GM12878 (cell line): ENCODE results near the gene GEMIN5. TPM values are rescaled to one million over a fixed set of nuclear protein-coding genes. Genes with fewer than 3 reads are reported as not detected.

Experiments used
- ATAC-seq: fragments of 200-7000 bp; cut with Tn5 transposase; 3 replicates; pipeline ENCODE4 v1.9.1; 2020; ENCODE audit warnings: mild to moderate bottlenecking, moderate library complexity
- BruUV-seq: library from RNA; stranded (reverse); fragments of 400-500 nt; replicated peaks from 2 replicates; lab custom pipeline; 2021; lab: Mats Ljungman, UMichigan
- CTCF ChIA-PET: fragments of 300-600 bp; sonication (Branson Sonifier 250); formaldehyde crosslinking; extraction: SDS; loops from one replicate; lab custom pipeline; 2021; ENCODE audit warnings: inconsistent platforms; lab: Yijun Ruan, JAX
- POLR2A ChIA-PET: fragments of 350-600 bp; formaldehyde crosslinking; extraction: SDS; loops from one replicate; lab custom pipeline; 2021; ENCODE audit warnings: inconsistent platforms; lab: Charles Lee
- RAD21 ChIA-PET: fragments of 300-600 bp; sonication (Branson Sonifier 250); formaldehyde crosslinking; loops from one replicate; lab custom pipeline; 2023; ENCODE audit warnings: antibody characterized with exemption; ENCODE audit not compliant: unreplicated experiment; lab: Charles Lee
- SMC1A ChIA-PET: fragments of 300-600 bp; sonication (Branson Sonifier 250); formaldehyde crosslinking; loops from one replicate; lab custom pipeline; 2023; ENCODE audit not compliant: unreplicated experiment, uncharacterized antibody; lab: Charles Lee
- DNase-seq: peaks from one replicate; pipeline ENCODE4 v3.0.0-alpha.2; 2011; ENCODE audit warnings: low read depth, low spot score
- FAIRE-seq: peaks from 3 replicates; lab custom pipeline; 2011; peaks lifted over from hg19 to GRCh38; lab: Jason Lieb, UNC
- H2AFZ ChIP-seq: 2 replicates; pipeline ENCODE4 v1.6.0; 2011; ENCODE audit warnings: low read depth, low read length, control low read depth; ENCODE audit not compliant: control insufficient read depth
- H3K27ac ChIP-seq: 2 replicates; pipeline ENCODE4 v1.5.1; 2011; ENCODE audit warnings: control low read depth; ENCODE audit not compliant: control insufficient read depth, insufficient read depth
- H3K27me3 ChIP-seq, 2 experiments: replicated peaks in 1 of 2; 2 replicates each; pipeline versions ENCODE4 v1.6.0 to v1.6.1; 2011; ENCODE audit warnings: low read length in 1 of 2; ENCODE audit not compliant: control insufficient read depth in 2 of 2, insufficient read depth in 2 of 2
- H3K36me3 ChIP-seq, 2 experiments: 2 replicates each; pipeline ENCODE4 v1.5.1; 2011; ENCODE audit warnings: low read length in 1 of 2; ENCODE audit not compliant: control insufficient read depth in 2 of 2, insufficient read depth in 2 of 2
- H3K4me1 ChIP-seq: 2 replicates; pipeline ENCODE4 v1.6.1; 2011; ENCODE audit warnings: mild to moderate bottlenecking, low read length, moderate library complexity, mixed read lengths; ENCODE audit not compliant: control insufficient read depth, insufficient read depth
- H3K4me2 ChIP-seq: 2 replicates; pipeline ENCODE4 v1.6.0; 2011; ENCODE audit warnings: control low read depth; ENCODE audit not compliant: control insufficient read depth, insufficient read depth
- H3K4me3 ChIP-seq: fragments of 200-600 bp; sonication (generic); 2 replicates; pipeline ENCODE4 v1.5.1; 2016
- H3K79me2 ChIP-seq: 2 replicates; pipeline ENCODE4 v1.6.0; 2011; ENCODE audit warnings: low read length; ENCODE audit not compliant: control insufficient read depth, insufficient read depth
- H3K9ac ChIP-seq: 2 replicates; pipeline ENCODE4 v1.8.0; 2011; ENCODE audit warnings: low read length, control low read depth, mixed read lengths; ENCODE audit not compliant: control insufficient read depth, insufficient read depth
- H3K9me3 ChIP-seq: replicated peaks from 3 replicates; pipeline ENCODE4 v1.5.1; 2011; ENCODE audit warnings: mild to moderate bottlenecking, low read length; ENCODE audit not compliant: control insufficient read depth, insufficient read depth
- H4K20me1 ChIP-seq: 2 replicates; pipeline ENCODE4 v1.6.0; 2011; ENCODE audit not compliant: control insufficient read depth, insufficient read depth
- ATF2 ChIP-seq: IDR thresholded peaks from 2 replicates; pipeline ENCODE4 v1.6.1; 2012; ENCODE audit warnings: low read length, inconsistent platforms
- E2F8 ChIP-seq: fragments of 450-650 bp; IDR thresholded peaks from 2 replicates; pipeline ENCODE4 v1.6.1; 2018; ENCODE audit warnings: mild to moderate bottlenecking, low read depth, moderate library complexity; ENCODE audit not compliant: partially characterized antibody
- ELK1 ChIP-seq: IDR thresholded peaks from 2 replicates; pipeline ENCODE4 v1.6.1; 2012; ENCODE audit warnings: low read depth, low read length, improper control_type of control experiment
- GABPA ChIP-seq: IDR thresholded peaks from 2 replicates; pipeline ENCODE4 v1.6.1; 2014; ENCODE audit warnings: antibody characterized with exemption, low read depth, mild to moderate bottlenecking, inconsistent platforms
- HDAC6 ChIP-seq: fragments of 200-600 bp; sonication (generic); IDR thresholded peaks from one replicate; pipeline ENCODE4 v1.8.0; 2017; ENCODE audit warnings: antibody characterized with exemption; ENCODE audit not compliant: unreplicated experiment
- IRF4 ChIP-seq: IDR thresholded peaks from 2 replicates; pipeline ENCODE4 v1.6.1; 2011; ENCODE audit warnings: low read depth, low read length
- NBN ChIP-seq: fragments of 450-650 bp; IDR thresholded peaks from 2 replicates; pipeline ENCODE4 v1.6.1; 2016
- NR2C1 ChIP-seq: fragments of 450-650 bp; IDR thresholded peaks from 2 replicates; pipeline ENCODE4 v1.6.1; 2017; ENCODE audit warnings: antibody characterized with exemption, mild to moderate bottlenecking, moderate library complexity
- PAX8 ChIP-seq: fragments of 450-650 bp; IDR thresholded peaks from 2 replicates; pipeline ENCODE4 v1.6.1; 2017; ENCODE audit warnings: mild to moderate bottlenecking, moderate library complexity
- REST ChIP-seq: IDR thresholded peaks from 2 replicates; pipeline ENCODE4 v1.6.1; 2012; ENCODE audit warnings: mild to moderate bottlenecking, low read depth, low read length
- SKIL ChIP-seq: fragments of 450-650 bp; IDR thresholded peaks from 2 replicates; pipeline ENCODE4 v1.6.1; 2017; ENCODE audit warnings: mild to moderate bottlenecking, low read depth, inconsistent platforms; ENCODE audit not compliant: poor library complexity, severe bottlenecking
- SUZ12 ChIP-seq: fragments of 200-600 bp; sonication (generic); IDR thresholded peaks from one replicate; pipeline ENCODE4 v1.6.1; 2018; ENCODE audit warnings: antibody characterized with exemption, mild to moderate bottlenecking; ENCODE audit not compliant: unreplicated experiment
- ZNF622 ChIP-seq: fragments of 450-650 bp; IDR thresholded peaks from 2 replicates; pipeline ENCODE4 v1.6.1; 2017; ENCODE audit warnings: mild to moderate bottlenecking, inconsistent platforms
- WGBS: methylation state at CpG from one replicate; pipeline ENCODE4 v1.1.6; 2016; ENCODE audit warnings: low lambda C conversion rate; ENCODE audit not compliant: insufficient replicate concordance, insufficient coverage; ENCODE audit errors: missing lambda C conversion rate; 5-methylcytosine and 5-hydroxymethylcytosine counted together
- in situ Hi-C: fragments of 300-500 bp; cut with MboI; formaldehyde crosslinking; loops from 9 replicates; pipeline ENCODE4 v1.14.3; 2018; ENCODE audit warnings: mixed read lengths
- intact Hi-C: fragments of 100-400 bp; cut with micrococcal nuclease; formaldehyde crosslinking; loops from one replicate; pipeline ENCODE4 v1.14.2; 2022; ENCODE audit not compliant: unreplicated experiment
- polyA plus RNA-seq, 11 experiments: library from polyadenylated mRNA; depleted of rRNA in 4 of 11; unstranded in 6 of 11; stranded (reverse) in 5 of 11; fragments of >200 nt; fragmentation: Nextera tagmentation in 4 of 11; fragmentation: Illumina TruSeq in 1 of 11; extraction: Ambion mirVana in 4 of 11; extraction: Trizol in 1 of 11; gene quantifications; 1 replicate in 1 of 11; 2 replicates in 10 of 11; pipeline versions ENCODE4 v1.2.1 to v1.2.3, GENCODE V29; 2011 to 2016; ENCODE audit warnings: inconsistent platforms in 2 of 11, missing spikeins in 2 of 11, low read depth in 1 of 11
- total RNA-seq, 4 experiments: library from RNA; depleted of rRNA in 3 of 4; stranded (reverse); fragments of >200 nt in 3 of 4; fragmentation: Illumina TruSeq in 1 of 4; extraction: Trizol in 1 of 4; gene quantifications; 2 replicates each; pipeline versions ENCODE4 v1.2.1 to v1.2.3, GENCODE V29; 2013 to 2021

GEMIN5 gene
- total and polyA plus RNA-seq, 10 of the 15 experiments (the other 5 are each of a cell fraction or from before 2014, with no cell fraction given), result 6.3 to 29.8 (median 23.3) TPM

GRCh38 chr5:154971501-154971900 lies 33.5 kb upstream of the GEMIN5 start:
- Histone ChIP-seq H3K4me2 (no peak overlapping the region), H2AFZ (no peak overlapping the region), H3K27ac (no peak overlapping the region), H4K20me1 (no peaks in the 10 kb centered on the region), H3K4me1 (no peaks in the 10 kb centered on the region; the same call in 1 of the 2 replicates), H3K27me3 (no peaks in the 10 kb centered on the region), H3K79me2 (no peaks in the 10 kb centered on the region), H3K9me3 (no peaks in the 10 kb centered on the region; the same call in 2 of the 3 replicates), H3K9ac (no peak overlapping the region), H3K4me3 (no peak overlapping the region), H3K36me3 (peaks cover 2 to 11% of the 10 kb centered on the region in 2 experiments; a peak in 3 of 4 replicates)
- no peak for FAIRE-seq
- intact Hi-C loops, result loop anchor here (10.0 kb wide), 1 partner anchor 173 kb away; no protein-coding TSS in a partner anchor
- WGBS, result 73% methylated on average over 2 of the region's 2 CpGs
- BruUV-seq, result no TSS peak
- POLR2A ChIA-PET, result interaction anchor here (0.7 kb wide), 1 partner anchor 138 kb away, joined by 3 read pairs; no protein-coding TSS in a partner anchor
- RAD21 ChIA-PET, result interaction anchor here (0.7 to 1.6 kb wide), 2 partner anchors 34 to 58 kb away, joined by 4 to 5 read pairs; no protein-coding TSS in a partner anchor
- CTCF ChIA-PET, result interaction anchor here (0.7 to 2.5 kb wide), 8 partner anchors 10 to 402 kb away, joined by 3 to 13 read pairs (median 4); no protein-coding TSS in a partner anchor
- in situ Hi-C loops, result no loop called here
- SMC1A ChIA-PET, result interaction anchor here (0.6 to 1.8 kb wide), 3 partner anchors 13 to 56 kb away, joined by 3 to 8 read pairs (median 4); no protein-coding TSS in a partner anchor
- ATAC-seq, result no peak
- no peak for DNase-seq
- TF ChIP-seq IRF4, result no peak
- TF ChIP-seq SUZ12, result no peak
- no peak for TF ChIP-seq ZNF622
- TF ChIP-seq ELK1, result no peak
- TF ChIP-seq GABPA, result no peak
- TF ChIP-seq NR2C1, result no peak
- no peak for TF ChIP-seq REST
- no peak for TF ChIP-seq PAX8
- TF ChIP-seq NBN, result no peak
- no peak for TF ChIP-seq HDAC6
- TF ChIP-seq ATF2, result no peak
- TF ChIP-seq SKIL, result no peak
- no peak for TF ChIP-seq E2F8
